Germinal center (tissue), 1 donor: ENCODE results near the gene TBC1D2B.
"Not testable (repeated sequence)": the region's sequence is repeated elsewhere in the genome, so short reads cannot be mapped to it uniquely, and the experiment has no call there.

Experiments used
- DNase-seq: peaks from one replicate; pipeline ENCODE4 v3.0.0; 2012; ENCODE audit warnings: mixed read lengths, low spot score

The TBC1D2B gene

GRCh38 chr15:77988347-77989295 is 88.9 kb downstream of the TBC1D2B start:
- DNase-seq: no peak

DNA sequence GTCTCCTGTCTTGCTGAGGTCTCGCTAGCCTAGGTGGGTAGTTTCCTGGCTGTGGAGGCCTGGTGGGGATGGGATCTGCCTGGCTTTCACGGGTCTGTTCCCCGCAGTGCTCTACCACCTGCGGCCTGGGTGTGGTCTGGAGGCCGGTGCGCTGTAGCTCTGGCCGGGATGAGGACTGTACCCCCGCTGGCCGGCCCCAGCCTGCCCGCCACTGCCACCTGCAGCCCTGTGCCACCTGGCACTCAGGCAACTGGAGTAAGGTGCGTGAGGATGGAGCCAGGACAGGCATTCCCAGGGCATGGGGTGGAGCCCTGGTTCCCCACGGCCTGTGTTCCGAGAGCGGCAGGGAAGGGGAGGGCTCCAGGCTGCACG is 89.8 kb downstream of the TBC1D2B start:
- DNase-seq: not testable (repeated sequence)

- no peak for DNase-seq
These were observed 90.4 kb downstream of the TBC1D2B start for GRCh38 chr15:77986891-77987764.

DNA sequence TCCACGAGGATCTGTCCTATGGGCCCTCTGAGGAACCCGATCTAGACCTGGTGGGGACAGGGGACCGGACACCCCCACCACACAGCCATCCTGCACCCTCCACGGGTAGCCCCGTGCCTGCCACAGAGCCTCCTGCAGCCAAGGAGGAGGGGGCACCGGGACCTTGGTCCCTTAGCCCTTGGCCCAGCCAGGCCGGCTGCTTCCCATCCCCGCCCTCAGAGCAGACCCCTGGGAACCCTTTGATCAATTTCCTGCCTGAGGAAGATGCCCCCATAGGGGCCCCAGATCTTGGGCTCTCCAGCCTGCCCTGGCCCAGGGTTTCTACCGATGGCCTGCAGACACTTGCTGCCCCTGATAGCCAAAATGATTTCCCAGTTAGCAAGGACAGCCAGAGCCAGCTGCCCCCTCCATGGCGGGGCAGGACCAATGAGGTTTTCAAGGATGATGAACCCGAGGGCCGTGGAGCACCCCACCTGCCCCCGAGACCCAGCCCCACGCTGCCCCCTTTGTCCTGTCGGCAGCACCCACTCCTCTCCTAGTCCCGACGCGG is 91.5 kb downstream of the TBC1D2B start:
- no peak for DNase-seq

- no peak for DNase-seq
These were observed 92.2 kb downstream of the TBC1D2B start for GRCh38 chr15:77985031-77985930.

DNA sequence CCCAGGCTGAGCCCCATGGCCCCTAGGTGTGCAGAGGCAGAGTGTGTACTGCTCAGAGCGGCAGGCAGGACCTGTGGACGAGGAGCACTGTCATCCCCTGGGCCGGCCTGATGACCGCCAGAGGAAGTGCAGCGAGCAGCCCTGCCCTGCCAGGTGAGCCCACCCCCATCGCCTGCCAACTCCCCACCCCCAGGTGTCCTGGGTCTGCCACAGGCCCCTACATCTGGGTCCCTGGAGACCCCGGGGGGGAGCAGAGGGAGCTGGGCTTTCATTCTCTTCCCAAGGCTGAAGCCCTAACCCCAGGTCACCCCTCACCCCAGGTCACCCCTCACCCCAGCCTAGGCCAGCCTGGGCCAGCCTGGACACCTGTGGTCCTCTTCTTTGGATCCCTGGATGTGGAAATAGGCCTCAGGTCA is 93.1 kb downstream of the TBC1D2B start:
- DNase-seq: no peak

DNA sequence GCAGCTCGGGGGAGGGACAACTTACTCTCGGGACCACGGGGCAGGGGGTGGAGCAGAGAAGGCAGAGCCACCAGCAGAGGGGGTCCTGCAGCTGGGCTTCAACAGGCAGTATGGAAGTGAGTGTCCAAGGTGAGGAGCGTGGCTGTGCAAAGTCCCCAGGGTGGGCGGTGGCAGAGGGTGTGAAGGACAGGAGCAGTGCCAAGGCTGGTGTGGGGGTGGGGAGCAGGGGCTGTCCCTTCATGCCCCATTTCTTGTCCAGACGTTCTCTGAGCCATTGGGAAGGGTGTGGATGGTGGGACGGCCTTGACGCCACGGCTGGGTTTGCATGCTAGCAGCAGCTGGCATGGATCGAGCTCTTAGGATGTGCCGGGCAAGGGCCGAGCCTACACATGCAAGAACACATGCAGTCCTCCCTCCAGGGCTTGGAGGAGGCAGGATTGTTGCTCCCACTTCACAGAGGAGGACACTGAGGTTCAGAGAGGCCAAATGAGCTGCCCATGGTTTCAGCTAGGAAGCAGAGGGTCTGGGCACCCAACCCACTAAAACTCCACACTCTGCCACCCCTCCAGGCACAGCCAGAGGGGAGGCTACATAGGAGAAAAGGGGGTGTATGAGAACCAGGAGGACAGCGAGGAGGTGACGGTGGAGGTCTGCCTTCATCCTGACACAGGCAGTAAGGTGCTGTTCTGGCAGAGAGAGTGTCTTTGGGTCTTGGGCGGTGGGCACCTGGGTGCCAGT is 93.6 kb downstream of the TBC1D2B start:
- no peak for DNase-seq

DNA sequence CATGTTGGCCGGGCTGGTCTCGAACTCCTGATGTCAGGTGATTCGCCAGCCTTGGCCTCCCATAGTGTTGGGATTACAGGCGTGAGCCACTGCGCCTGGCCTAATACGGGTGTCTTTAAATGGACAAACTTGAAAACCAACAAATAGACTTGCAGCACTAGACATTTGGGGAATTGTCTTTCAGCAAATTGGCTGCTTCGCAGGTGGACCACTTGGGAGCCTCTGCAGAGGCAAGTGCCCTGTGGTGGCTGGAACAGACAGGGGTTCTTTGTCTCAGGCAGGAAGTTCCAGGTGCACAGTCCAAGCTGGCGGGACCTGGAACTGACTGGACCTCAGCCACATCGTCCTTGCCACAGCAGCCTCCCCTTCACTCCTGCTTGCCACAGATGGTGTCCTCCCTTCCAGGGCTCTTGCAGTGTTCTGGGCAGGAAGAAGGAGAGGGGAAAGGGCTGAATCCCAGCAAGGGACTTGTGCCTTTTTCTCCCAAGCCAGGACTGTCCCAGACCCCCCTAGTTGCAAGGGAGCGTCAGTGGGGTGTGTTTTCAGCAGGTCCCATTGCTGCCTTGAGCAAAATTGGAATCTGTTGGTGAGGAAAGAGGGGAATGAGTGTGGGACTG is 94.3 kb downstream of the TBC1D2B start:
- DNase-seq: no peak

- DNase-seq: no peak
These were observed 95.4 kb downstream of the TBC1D2B start for GRCh38 chr15:77982127-77982490.

DNA sequence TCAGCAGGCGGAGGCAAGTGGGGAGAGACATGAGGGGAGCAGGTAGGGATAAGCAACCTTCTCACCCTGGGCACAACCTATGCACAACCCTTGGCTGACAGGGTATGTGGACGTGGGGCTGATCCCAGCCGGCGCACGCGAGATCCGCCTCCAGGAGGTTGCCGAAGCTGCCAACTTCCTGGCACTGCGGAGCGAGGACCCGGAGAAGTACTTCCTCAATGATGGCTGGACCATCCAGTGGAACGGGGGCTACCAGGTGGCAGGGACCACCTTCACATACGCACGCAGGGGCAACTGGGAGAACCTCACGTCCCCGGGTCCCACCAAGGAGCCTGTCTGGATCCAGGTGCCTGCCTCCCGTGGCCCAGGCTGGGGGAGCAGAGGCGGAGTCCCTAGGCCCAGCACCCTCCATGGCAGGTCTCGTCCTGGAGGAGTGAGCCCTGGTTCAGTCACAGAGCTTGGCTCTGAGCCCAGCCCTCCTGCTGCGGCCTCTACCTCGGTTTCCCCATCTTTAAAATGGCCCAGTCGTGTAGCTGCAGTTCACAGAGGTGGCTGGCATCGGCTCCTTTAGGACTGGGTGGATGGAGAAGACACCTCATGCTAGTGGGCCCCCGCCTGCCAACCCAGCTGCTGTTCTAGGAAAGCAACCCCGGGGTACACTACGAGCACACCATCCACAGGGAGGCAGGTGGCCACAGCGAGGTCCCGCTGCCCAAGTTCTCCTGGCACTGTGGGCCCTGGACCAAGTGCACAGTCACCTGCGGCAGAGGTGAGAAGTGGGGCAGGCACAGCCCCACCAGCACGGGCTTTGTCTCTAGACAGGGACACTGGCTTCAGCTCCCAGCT is 96.0 kb downstream of the TBC1D2B start:
- DNase-seq: no peak

GRCh38 chr15:77980674-77981073 is 96.8 kb downstream of the TBC1D2B start:
- not testable (repeated sequence) for DNase-seq

- DNase-seq: no peak
These were observed 97.4 kb downstream of the TBC1D2B start for GRCh38 chr15:77980098-77980497.

- not testable (repeated sequence) for DNase-seq
These were observed 98.4 kb downstream of the TBC1D2B start for GRCh38 chr15:77979157-77979556.

- not testable (repeated sequence) for DNase-seq
These were observed 98.8 kb downstream of the TBC1D2B start for GRCh38 chr15:77978759-77979145.

GRCh38 chr15:77977903-77978758 is 99.4 kb downstream of the TBC1D2B start:
- not testable (repeated sequence) for DNase-seq

DNA sequence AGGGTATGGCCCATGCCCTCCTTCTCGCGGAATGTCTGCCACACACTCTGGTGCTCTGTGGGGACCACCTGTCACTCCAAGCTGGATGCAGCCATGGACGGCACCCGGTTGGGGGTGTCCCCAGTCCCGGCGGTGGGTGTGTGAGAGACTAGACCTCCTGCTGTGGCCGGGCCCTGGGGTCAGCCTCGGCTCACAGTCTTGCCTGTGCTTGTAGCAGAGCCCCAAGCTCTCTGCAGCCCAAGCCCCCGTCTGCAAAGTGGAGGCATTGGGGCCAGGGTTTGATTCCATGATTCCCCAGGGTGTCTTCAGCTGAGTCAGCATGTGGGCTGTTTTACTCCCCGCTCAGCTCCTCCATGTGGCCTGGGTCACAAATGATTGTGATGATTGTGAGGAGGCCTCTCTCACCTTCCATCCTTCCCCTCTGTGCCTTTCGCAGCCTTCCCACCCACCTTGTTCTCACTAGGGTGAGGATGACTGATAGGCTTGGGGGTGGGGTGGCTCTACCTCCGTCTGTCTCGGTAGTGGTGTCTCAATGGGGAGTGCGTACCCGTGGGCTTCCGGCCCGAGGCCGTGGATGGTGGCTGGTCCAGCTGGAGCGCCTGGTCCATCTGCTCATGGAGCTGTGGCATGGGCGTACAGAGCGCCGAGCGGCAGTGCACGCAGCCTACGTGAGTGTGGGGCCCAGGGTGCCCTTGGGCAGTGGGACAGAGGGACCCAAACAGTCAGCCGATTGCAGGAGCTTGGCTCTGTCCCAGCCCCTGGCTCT is 100.6 kb downstream of the TBC1D2B start:
- DNase-seq: not testable (repeated sequence)

GRCh38 chr15:77976095-77976450 is 101.4 kb downstream of the TBC1D2B start:
- not testable (repeated sequence) for DNase-seq
